B cell (primary cell): ENCODE data around the gene THSD4.

Experiments used
- EZH2 ChIP-seq: IDR thresholded peaks from 2 replicates; pipeline ENCODE4 v1.6.1; 2012; ENCODE audit warnings: borderline replicate concordance, low read depth, mild to moderate bottlenecking, moderate library complexity, low read length; ENCODE audit not compliant: insufficient read depth, poor library complexity, severe bottlenecking
- TF ChIP-seq, protein P1 (sequence below): fragments of 200-600 bp; IDR thresholded peaks from one replicate; pipeline ENCODE4 v1.8.0; 2022; ENCODE audit warnings: antibody characterized with exemption, mild to moderate bottlenecking

DNA sequence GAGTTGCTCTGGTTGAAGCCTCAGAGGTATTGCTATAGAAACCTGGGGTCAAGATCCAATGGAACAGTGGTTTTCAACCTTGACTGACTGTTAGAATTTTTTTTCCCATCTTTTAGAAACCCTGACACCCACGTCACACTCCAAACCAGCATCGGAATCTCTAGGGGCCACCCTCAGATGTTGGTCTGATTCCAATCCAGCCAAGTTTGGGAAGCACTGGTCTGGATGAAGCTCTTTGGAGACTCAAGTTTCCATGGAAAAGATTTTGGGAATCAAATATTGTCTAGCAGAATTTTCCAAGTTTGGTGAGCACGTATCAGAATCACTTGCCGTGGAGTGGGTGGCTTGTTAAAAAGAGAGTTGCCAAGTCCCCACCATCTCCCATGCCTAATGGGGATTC lies 103.8 kb downstream of the THSD4 start:
- TF ChIP-seq, protein P1, sequence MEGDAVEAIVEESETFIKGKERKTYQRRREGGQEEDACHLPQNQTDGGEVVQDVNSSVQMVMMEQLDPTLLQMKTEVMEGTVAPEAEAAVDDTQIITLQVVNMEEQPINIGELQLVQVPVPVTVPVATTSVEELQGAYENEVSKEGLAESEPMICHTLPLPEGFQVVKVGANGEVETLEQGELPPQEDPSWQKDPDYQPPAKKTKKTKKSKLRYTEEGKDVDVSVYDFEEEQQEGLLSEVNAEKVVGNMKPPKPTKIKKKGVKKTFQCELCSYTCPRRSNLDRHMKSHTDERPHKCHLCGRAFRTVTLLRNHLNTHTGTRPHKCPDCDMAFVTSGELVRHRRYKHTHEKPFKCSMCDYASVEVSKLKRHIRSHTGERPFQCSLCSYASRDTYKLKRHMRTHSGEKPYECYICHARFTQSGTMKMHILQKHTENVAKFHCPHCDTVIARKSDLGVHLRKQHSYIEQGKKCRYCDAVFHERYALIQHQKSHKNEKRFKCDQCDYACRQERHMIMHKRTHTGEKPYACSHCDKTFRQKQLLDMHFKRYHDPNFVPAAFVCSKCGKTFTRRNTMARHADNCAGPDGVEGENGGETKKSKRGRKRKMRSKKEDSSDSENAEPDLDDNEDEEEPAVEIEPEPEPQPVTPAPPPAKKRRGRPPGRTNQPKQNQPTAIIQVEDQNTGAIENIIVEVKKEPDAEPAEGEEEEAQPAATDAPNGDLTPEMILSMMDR, result no peak
- TF ChIP-seq EZH2, result no peak
